Measurements from ENCODE around the gene TTC7B. TPM values are rescaled to one million over a fixed set of nuclear protein-coding genes. Genes with fewer than 3 reads are reported as not detected.
A peak's percentile ranks its signal among the peaks of the same experiment; 100 is the strongest.

TTC7B gene
- total and polyA plus RNA-seq, 9 of the 15 experiments (the other 6 are each of a cell fraction or from before 2014, with no cell fraction given): 2.2 to 77.2 (median 36.7) TPM

DNA sequence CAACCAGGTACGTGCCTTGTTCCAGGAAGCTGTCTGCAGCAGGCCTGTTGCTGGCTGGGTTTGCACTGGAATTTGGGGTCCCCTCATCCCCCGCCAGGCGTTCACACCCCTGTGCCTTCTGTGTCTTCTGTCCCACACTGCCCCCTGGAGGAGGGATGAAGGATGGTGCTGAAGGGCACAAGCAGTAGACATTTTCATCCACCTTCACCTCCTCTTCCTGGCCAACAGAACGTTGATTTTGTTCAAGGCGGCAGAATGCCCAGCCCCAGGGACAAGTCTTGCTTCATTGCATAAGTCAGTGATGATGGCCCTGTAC lies 297.3 kb downstream of the TTC7B start (continued):
- no peak for TF ChIP-seq ZNF277 (CRISPR knock-in tag; IDR thresholded peaks at IDR 0.05; ENCODE audit: borderline replicate concordance)
- TF ChIP-seq, protein P1, sequence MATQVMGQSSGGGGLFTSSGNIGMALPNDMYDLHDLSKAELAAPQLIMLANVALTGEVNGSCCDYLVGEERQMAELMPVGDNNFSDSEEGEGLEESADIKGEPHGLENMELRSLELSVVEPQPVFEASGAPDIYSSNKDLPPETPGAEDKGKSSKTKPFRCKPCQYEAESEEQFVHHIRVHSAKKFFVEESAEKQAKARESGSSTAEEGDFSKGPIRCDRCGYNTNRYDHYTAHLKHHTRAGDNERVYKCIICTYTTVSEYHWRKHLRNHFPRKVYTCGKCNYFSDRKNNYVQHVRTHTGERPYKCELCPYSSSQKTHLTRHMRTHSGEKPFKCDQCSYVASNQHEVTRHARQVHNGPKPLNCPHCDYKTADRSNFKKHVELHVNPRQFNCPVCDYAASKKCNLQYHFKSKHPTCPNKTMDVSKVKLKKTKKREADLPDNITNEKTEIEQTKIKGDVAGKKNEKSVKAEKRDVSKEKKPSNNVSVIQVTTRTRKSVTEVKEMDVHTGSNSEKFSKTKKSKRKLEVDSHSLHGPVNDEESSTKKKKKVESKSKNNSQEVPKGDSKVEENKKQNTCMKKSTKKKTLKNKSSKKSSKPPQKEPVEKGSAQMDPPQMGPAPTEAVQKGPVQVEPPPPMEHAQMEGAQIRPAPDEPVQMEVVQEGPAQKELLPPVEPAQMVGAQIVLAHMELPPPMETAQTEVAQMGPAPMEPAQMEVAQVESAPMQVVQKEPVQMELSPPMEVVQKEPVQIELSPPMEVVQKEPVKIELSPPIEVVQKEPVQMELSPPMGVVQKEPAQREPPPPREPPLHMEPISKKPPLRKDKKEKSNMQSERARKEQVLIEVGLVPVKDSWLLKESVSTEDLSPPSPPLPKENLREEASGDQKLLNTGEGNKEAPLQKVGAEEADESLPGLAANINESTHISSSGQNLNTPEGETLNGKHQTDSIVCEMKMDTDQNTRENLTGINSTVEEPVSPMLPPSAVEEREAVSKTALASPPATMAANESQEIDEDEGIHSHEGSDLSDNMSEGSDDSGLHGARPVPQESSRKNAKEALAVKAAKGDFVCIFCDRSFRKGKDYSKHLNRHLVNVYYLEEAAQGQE (IDR thresholded peaks at IDR 0.05; ENCODE audit: borderline replicate concordance): peak; percentile 66; the same call in 1 of the 2 replicates
- TF ChIP-seq, protein P1 (CRISPR knock-in tag; IDR thresholded peaks at IDR 0.05; ENCODE audit: low read depth): no peak
- TF ChIP-seq CREM (IDR thresholded peaks at IDR 0.05; ENCODE audit: low read depth): 0 out of 2 replicates have a peak, but pooled peaks have one; percentile 14

Data from K562 (cell line).